Adrenal gland (tissue), 5 donors: Measurements from ENCODE around the gene RPH3AL.

Source experiments
- CTCF ChIP-seq, 6 experiments: fragments of 450-650 bp in 4 of 6; fragments of 200-600 bp in 2 of 6; sonication (generic) in 1 of 6; IDR thresholded peaks; 1 replicate in 5 of 6; 2 replicates in 1 of 6; pipeline versions ENCODE4 v1.5.1 to v1.8.0; 2016 to 2021; ENCODE audit warnings: antibody characterized with exemption in 6 of 6, mild to moderate bottlenecking in 2 of 6, moderate library complexity in 1 of 6
- POLR2A ChIP-seq, 2 donors: fragments of 450-650 bp; IDR thresholded peaks; one replicate each; pipeline ENCODE4 v1.6.1; 2017; ENCODE audit warnings: antibody characterized with exemption in 2 of 2, mild to moderate bottlenecking in 2 of 2, moderate library complexity in 1 of 2
- donor health status: DM: no; HTN: no; CAD: no.

GRCh38 chr17:371583-371982, 19.0 kb upstream of the RPH3AL start:
- TF ChIP-seq CTCF (IDR thresholded peaks at IDR 0.05) = no peak
- TF ChIP-seq POLR2A (IDR thresholded peaks at IDR 0.05) = no peak
